HG02884 (cell line): ENCODE data around the gene ADGRF1.
"Not testable (repeated sequence)": the region's sequence is repeated elsewhere in the genome, so short reads cannot be mapped to it uniquely, and the experiment has no call there.

Experiments
- ATAC-seq: cut with Tn5 transposase; IDR thresholded peaks from one replicate; pipeline ENCODE4 v1.9.1; 2021; ENCODE audit warnings: mild to moderate bottlenecking, moderate library complexity; ENCODE audit not compliant: unreplicated experiment

Gene ADGRF1

GRCh38 chr6:47042275-47042791 lies at the start of gene ADGRF1:
Gene ADGRF1 (minus strand): TSS chr6:47042332. CDS start chr6:47029061, 13,271 bp downstream.
- ATAC-seq = no peak

GRCh38 chr6:47090881-47091280 lies 48.7 kb upstream of the ADGRF1 start:
- ATAC-seq = no peak

GRCh38 chr6:47089473-47089872 lies 47.3 kb upstream of the ADGRF1 start:
- ATAC-seq = not testable (repeated sequence)

GRCh38 chr6:47086051-47086770 lies 44.1 kb upstream of the ADGRF1 start:
- no peak for ATAC-seq

GRCh38 chr6:47084610-47085009 lies 42.5 kb upstream of the ADGRF1 start:
- no peak for ATAC-seq

GRCh38 chr6:47083586-47084047 lies 41.5 kb upstream of the ADGRF1 start:
- ATAC-seq = no peak

GRCh38 chr6:47080083-47080596 lies 38.0 kb upstream of the ADGRF1 start:
- ATAC-seq = no peak

- ATAC-seq = no peak
These were observed 37.5 kb upstream of the ADGRF1 start for GRCh38 chr6:47079638-47080037.

GRCh38 chr6:47078991-47079390 lies 36.9 kb upstream of the ADGRF1 start:
- no peak for ATAC-seq

GRCh38 chr6:47076422-47077344 lies 34.6 kb upstream of the ADGRF1 start:
- ATAC-seq = no peak

- ATAC-seq = no peak
These were observed 33.7 kb upstream of the ADGRF1 start for GRCh38 chr6:47075741-47076421.

- ATAC-seq = no peak
These were observed 33.0 kb upstream of the ADGRF1 start for GRCh38 chr6:47075168-47075567.

GRCh38 chr6:47073125-47074110 lies 31.3 kb upstream of the ADGRF1 start:
- ATAC-seq = no peak

- no peak for ATAC-seq
These were observed 30.5 kb upstream of the ADGRF1 start for GRCh38 chr6:47072667-47073066.

- no peak for ATAC-seq
These were observed 29.5 kb upstream of the ADGRF1 start for GRCh38 chr6:47071681-47072080.

- no peak for ATAC-seq
These were observed 28.3 kb upstream of the ADGRF1 start for GRCh38 chr6:47070461-47070860.

- ATAC-seq = no peak
These were observed 27.0 kb upstream of the ADGRF1 start for GRCh38 chr6:47069156-47069555.

- no peak for ATAC-seq
These were observed 24.3 kb upstream of the ADGRF1 start for GRCh38 chr6:47066418-47066817.

GRCh38 chr6:47064274-47064673 lies 22.1 kb upstream of the ADGRF1 start:
- peak; percentile 75 for ATAC-seq

GRCh38 chr6:47062346-47062745 lies 20.2 kb upstream of the ADGRF1 start:
- ATAC-seq = no peak
